ENCODE results near the gene MKI67. TPM values are rescaled to one million over a fixed set of nuclear protein-coding genes. Genes with fewer than 3 reads are reported as not detected.
"Not testable (repeated sequence)": the region's sequence is repeated elsewhere in the genome, so short reads cannot be mapped to it uniquely, and the experiment has no call there.

The MKI67 gene
- total RNA-seq (2012; rRNA removed), result 11.9 and 20.5 TPM in 2 replicates

GRCh38 chr10:128125944-128126764, at the start of gene MKI67:
Gene MKI67 (minus strand): TSS chr10:128126423. CDS start chr10:128125667, 756 bp downstream.
- Histone ChIP-seq H3K4me2 (ENCODE audit: low read length) (peak within 1 kb of the TSS; percentile 92), H3K4me1 (ENCODE audit: control insufficient read depth, insufficient read depth, low read length) (peaks cover 26% of the 10 kb centered on the region), H3K36me3 (ENCODE audit: insufficient read depth, low read length) (peaks cover 5% of the 10 kb centered on the region), H3K9ac (ENCODE audit: low read depth, low read length) (peak within 1 kb of the TSS; percentile 87), H3K4me3 (ENCODE audit: low read length) (peak within 1 kb of the TSS; percentile 94), H3K27me3 (ENCODE audit: control insufficient read depth, insufficient read depth, low read length) (no peaks in the 10 kb centered on the region), H3K9me3 (replicated peaks; ENCODE audit: low read length) (no peaks in the 10 kb centered on the region)

GRCh38 chr10:128174581-128175559, 48.6 kb upstream of the MKI67 start:
- Histone ChIP-seq H3K9me3 (replicated peaks; ENCODE audit: low read length) (no peaks in the 10 kb centered on the region), H3K4me2 (ENCODE audit: low read length) (no peak overlapping the region), H3K9ac (ENCODE audit: low read depth, low read length) (no peak overlapping the region)

GRCh38 chr10:128173386-128173785, 47.2 kb upstream of the MKI67 start:
- Histone ChIP-seq H3K9me3 (replicated peaks; ENCODE audit: low read length) (no peaks in the 10 kb centered on the region), H3K36me3 (ENCODE audit: insufficient read depth, low read length) (no peaks in the 10 kb centered on the region), H3K4me1 (ENCODE audit: control insufficient read depth, insufficient read depth, low read length) (peaks cover 3% of the 10 kb centered on the region), H3K4me3 (ENCODE audit: low read length) (no peak overlapping the region), H3K9ac (ENCODE audit: low read depth, low read length) (no peak overlapping the region), H3K4me2 (ENCODE audit: low read length) (no peak overlapping the region), H3K27me3 (ENCODE audit: control insufficient read depth, insufficient read depth, low read length) (peaks cover 4% of the 10 kb centered on the region)

More at GRCh38 chr10:128174581-128175559, 48.6 kb upstream of the MKI67 start:
- Histone ChIP-seq H3K4me1 (ENCODE audit: control insufficient read depth, insufficient read depth, low read length) (peaks cover 3% of the 10 kb centered on the region), H3K4me3 (ENCODE audit: low read length) (no peak overlapping the region), H3K36me3 (ENCODE audit: insufficient read depth, low read length) (no peaks in the 10 kb centered on the region), H3K27me3 (ENCODE audit: control insufficient read depth, insufficient read depth, low read length) (no peaks in the 10 kb centered on the region)

- H3K4me3 ChIP-seq (ENCODE audit: low read length), result no peak overlapping the region
- peaks cover 3% of the 10 kb centered on the region for H3K4me1 ChIP-seq (ENCODE audit: control insufficient read depth, insufficient read depth, low read length)
- no peaks in the 10 kb centered on the region for H3K36me3 ChIP-seq (ENCODE audit: insufficient read depth, low read length)
- peaks cover 10% of the 10 kb centered on the region for H3K27me3 ChIP-seq (ENCODE audit: control insufficient read depth, insufficient read depth, low read length)
- H3K9ac ChIP-seq (ENCODE audit: low read depth, low read length), result no peak overlapping the region
- H3K4me2 ChIP-seq (ENCODE audit: low read length), result no peak overlapping the region
- no peaks in the 10 kb centered on the region for H3K9me3 ChIP-seq (replicated peaks; ENCODE audit: low read length)
Observed at GRCh38 chr10:128172756-128173155, 46.5 kb upstream of the MKI67 start.

- no peak overlapping the region for H3K9ac ChIP-seq (ENCODE audit: low read depth, low read length)
- H3K4me3 ChIP-seq (ENCODE audit: low read length), result no peak overlapping the region
- H3K9me3 ChIP-seq (replicated peaks; ENCODE audit: low read length), result no peaks in the 10 kb centered on the region
- peaks cover 11% of the 10 kb centered on the region for H3K27me3 ChIP-seq (ENCODE audit: control insufficient read depth, insufficient read depth, low read length)
- peaks cover 3% of the 10 kb centered on the region for H3K4me1 ChIP-seq (ENCODE audit: control insufficient read depth, insufficient read depth, low read length)
- no peaks in the 10 kb centered on the region for H3K36me3 ChIP-seq (ENCODE audit: insufficient read depth, low read length)
- H3K4me2 ChIP-seq (ENCODE audit: low read length), result no peak overlapping the region
Observed at GRCh38 chr10:128169811-128170379, 43.7 kb upstream of the MKI67 start.

GRCh38 chr10:128167926-128168520, 41.8 kb upstream of the MKI67 start:
- Histone ChIP-seq H3K9ac (ENCODE audit: low read depth, low read length) (no peak overlapping the region), H3K27me3 (ENCODE audit: control insufficient read depth, insufficient read depth, low read length) (peaks cover 14% of the 10 kb centered on the region)

GRCh38 chr10:128167123-128167522, 40.9 kb upstream of the MKI67 start:
- H3K36me3 ChIP-seq (ENCODE audit: insufficient read depth, low read length); H3K4me3 ChIP-seq (ENCODE audit: low read length); H3K9ac ChIP-seq (ENCODE audit: low read depth, low read length); H3K4me1 ChIP-seq (ENCODE audit: control insufficient read depth, insufficient read depth, low read length); H3K4me2 ChIP-seq (ENCODE audit: low read length); H3K9me3 ChIP-seq (replicated peaks; ENCODE audit: low read length): not testable (repeated sequence)
- H3K27me3 ChIP-seq (ENCODE audit: control insufficient read depth, insufficient read depth, low read length), result peaks cover 14% of the 10 kb centered on the region

More at GRCh38 chr10:128167926-128168520, 41.8 kb upstream of the MKI67 start:
- Histone ChIP-seq H3K36me3 (ENCODE audit: insufficient read depth, low read length) (no peaks in the 10 kb centered on the region), H3K4me1 (ENCODE audit: control insufficient read depth, insufficient read depth, low read length) (peaks cover under 1% of the 10 kb centered on the region), H3K4me3 (ENCODE audit: low read length) (no peak overlapping the region), H3K4me2 (ENCODE audit: low read length) (no peak overlapping the region), H3K9me3 (replicated peaks; ENCODE audit: low read length) (no peaks in the 10 kb centered on the region)

GRCh38 chr10:128166151-128166550, 39.9 kb upstream of the MKI67 start:
- H3K9me3 ChIP-seq (replicated peaks; ENCODE audit: low read length), result no peaks in the 10 kb centered on the region
- H3K4me3 ChIP-seq (ENCODE audit: low read length), result no peak overlapping the region
- peaks cover 14% of the 10 kb centered on the region for H3K27me3 ChIP-seq (ENCODE audit: control insufficient read depth, insufficient read depth, low read length)
- no peak overlapping the region for H3K4me2 ChIP-seq (ENCODE audit: low read length)
- H3K9ac ChIP-seq (ENCODE audit: low read depth, low read length), result no peak overlapping the region
- no peaks in the 10 kb centered on the region for H3K4me1 ChIP-seq (ENCODE audit: control insufficient read depth, insufficient read depth, low read length)
- no peaks in the 10 kb centered on the region for H3K36me3 ChIP-seq (ENCODE audit: insufficient read depth, low read length)

- no peaks in the 10 kb centered on the region for H3K4me1 ChIP-seq (ENCODE audit: control insufficient read depth, insufficient read depth, low read length)
- no peak overlapping the region for H3K4me2 ChIP-seq (ENCODE audit: low read length)
- peaks cover 14% of the 10 kb centered on the region for H3K27me3 ChIP-seq (ENCODE audit: control insufficient read depth, insufficient read depth, low read length)
- no peak overlapping the region for H3K4me3 ChIP-seq (ENCODE audit: low read length)
- no peaks in the 10 kb centered on the region for H3K9me3 ChIP-seq (replicated peaks; ENCODE audit: low read length)
- H3K36me3 ChIP-seq (ENCODE audit: insufficient read depth, low read length), result no peaks in the 10 kb centered on the region
- H3K9ac ChIP-seq (ENCODE audit: low read depth, low read length), result no peak overlapping the region
Observed at GRCh38 chr10:128165536-128165935, 39.3 kb upstream of the MKI67 start.

GRCh38 chr10:128163701-128164100, 37.5 kb upstream of the MKI67 start:
- Histone ChIP-seq H3K9me3 (replicated peaks; ENCODE audit: low read length) (no peaks in the 10 kb centered on the region), H3K4me2 (ENCODE audit: low read length) (no peak overlapping the region), H3K9ac (ENCODE audit: low read depth, low read length) (no peak overlapping the region), H3K36me3 (ENCODE audit: insufficient read depth, low read length) (no peaks in the 10 kb centered on the region), H3K27me3 (ENCODE audit: control insufficient read depth, insufficient read depth, low read length) (peaks cover 13% of the 10 kb centered on the region), H3K4me1 (ENCODE audit: control insufficient read depth, insufficient read depth, low read length) (no peaks in the 10 kb centered on the region), H3K4me3 (ENCODE audit: low read length) (no peak overlapping the region)

GRCh38 chr10:128161031-128161430, 34.8 kb upstream of the MKI67 start:
- no peaks in the 10 kb centered on the region for H3K9me3 ChIP-seq (replicated peaks; ENCODE audit: low read length)
- H3K4me3 ChIP-seq (ENCODE audit: low read length), result no peak overlapping the region
- H3K4me1 ChIP-seq (ENCODE audit: control insufficient read depth, insufficient read depth, low read length), result no peaks in the 10 kb centered on the region
- no peaks in the 10 kb centered on the region for H3K36me3 ChIP-seq (ENCODE audit: insufficient read depth, low read length)
- H3K9ac ChIP-seq (ENCODE audit: low read depth, low read length), result no peak overlapping the region
- H3K4me2 ChIP-seq (ENCODE audit: low read length), result no peak overlapping the region
- peaks cover 22% of the 10 kb centered on the region for H3K27me3 ChIP-seq (ENCODE audit: control insufficient read depth, insufficient read depth, low read length)

Data from skeletal muscle satellite cell (primary cell).